Lower leg skin (tissue), 4 donors: Measurements from ENCODE around the gene OSBPL5. TPM values are rescaled to one million over a fixed set of nuclear protein-coding genes. Genes with fewer than 3 reads are reported as not detected.

Source experiments
- DNase-seq, 2 donors: peaks; one replicate each; pipeline ENCODE4 v3.0.0-alpha.2; 2019; ENCODE audit warnings: low spot score in 2 of 2
- H3K4me3 ChIP-seq: fragments of 200-600 bp; sonication (generic); 2 replicates; pipeline ENCODE4 v1.5.1; 2017; ENCODE audit warnings: mild to moderate bottlenecking, low read depth; ENCODE audit not compliant: poor library complexity, severe bottlenecking
- POLR2A ChIP-seq, 2 donors: fragments of 450-650 bp; IDR thresholded peaks; one replicate each; pipeline ENCODE4 v1.6.1; 2016 to 2017; ENCODE audit warnings: antibody characterized with exemption in 2 of 2, mild to moderate bottlenecking in 1 of 2, moderate library complexity in 1 of 2
- WGBS, 2 donors: methylation state at CpG; one replicate each; pipeline ENCODE4 v1.1.5; 2018; 5-methylcytosine and 5-hydroxymethylcytosine counted together
- intact Hi-C: fragments of 100-400 bp; cut with DNase I; formaldehyde crosslinking; loops from one replicate; pipeline ENCODE4 v1.15.0; 2023; ENCODE audit warnings: low total_unique reads
- total RNA-seq, 4 donors: library from RNA; depleted of rRNA; stranded (reverse); fragments of >200 nt; gene quantifications; one replicate each; pipeline ENCODE4 v1.1.0, GENCODE V29; 2016
- TF ChIP-seq, protein P1 (sequence below), 3 donors: fragments of 450-650 bp; IDR thresholded peaks; one replicate each; pipeline ENCODE4 v1.5.1; 2016; ENCODE audit warnings: antibody characterized with exemption in 3 of 3, mild to moderate bottlenecking in 3 of 3, moderate library complexity in 2 of 3

The OSBPL5 gene
- total RNA-seq, 4 donors from 2014 or later = 39.0 to 77.4 (median 64.2) TPM

DNA sequence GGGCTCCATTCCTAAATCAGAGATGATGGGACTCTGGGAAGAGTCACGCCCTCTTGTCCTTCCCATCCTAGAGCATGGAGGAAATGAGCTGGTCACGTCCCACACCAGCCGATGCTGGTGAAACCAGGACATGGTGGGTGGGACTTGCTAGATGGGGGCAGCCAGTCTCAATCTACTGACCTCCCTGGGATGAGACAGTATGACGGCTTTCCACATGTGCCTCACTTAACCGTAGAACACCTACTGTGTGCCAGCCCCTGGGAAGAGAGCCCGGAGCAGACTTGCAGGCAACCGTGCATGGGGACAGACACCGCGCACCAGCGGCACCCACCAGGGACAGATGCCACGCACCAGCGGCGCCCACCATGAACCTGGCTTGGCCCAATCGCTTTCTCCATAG, 3.8 kb downstream of the OSBPL5 start:
- no peak for DNase-seq
- intact Hi-C loops = no loop called here

DNA sequence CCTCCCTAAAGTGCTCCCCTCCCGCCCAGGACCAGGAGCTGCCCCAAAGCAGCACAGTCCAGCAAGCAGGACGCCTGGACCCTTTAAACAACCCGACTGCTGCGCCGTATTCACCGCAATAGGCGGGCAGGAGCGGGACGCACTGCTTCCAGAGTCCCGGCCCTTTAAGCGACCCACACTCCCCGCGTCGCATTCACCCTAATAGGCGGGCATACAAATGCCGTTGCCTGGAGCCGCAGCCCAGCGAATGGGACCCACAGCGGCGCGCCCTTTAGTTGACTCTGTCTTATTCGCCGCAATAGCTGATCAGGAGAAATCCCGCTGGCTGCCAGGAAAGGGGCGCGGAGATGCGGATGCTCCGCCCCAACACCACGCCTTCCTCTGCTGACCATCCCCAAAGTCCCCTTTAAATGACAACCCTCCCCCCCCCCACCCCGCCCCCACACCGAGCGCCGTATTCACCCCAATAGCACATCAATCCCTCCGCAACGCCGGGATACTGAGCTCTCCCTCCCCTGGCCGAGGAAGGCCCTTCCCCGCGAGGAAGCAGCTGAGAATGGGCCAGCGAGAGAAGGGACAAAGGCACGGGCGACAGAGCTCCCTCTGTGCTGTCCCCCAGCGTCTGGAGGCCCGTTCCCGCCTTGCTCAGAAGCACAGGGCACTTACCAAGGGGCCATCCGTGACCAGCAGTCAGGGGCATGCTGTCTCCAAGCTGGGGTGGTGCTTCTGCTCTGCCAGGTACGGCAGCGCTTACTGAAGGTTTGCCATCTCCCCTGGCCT, 4.7 kb downstream of the OSBPL5 start:
- 8% methylated on average over 26 to 37 of the region's 48 CpGs for WGBS, 2 donors

More for the DNA sequence above, 3.8 kb downstream of the OSBPL5 start:
- TF ChIP-seq POLR2A (IDR thresholded peaks at IDR 0.05) = no peak
- TF ChIP-seq, protein P1, sequence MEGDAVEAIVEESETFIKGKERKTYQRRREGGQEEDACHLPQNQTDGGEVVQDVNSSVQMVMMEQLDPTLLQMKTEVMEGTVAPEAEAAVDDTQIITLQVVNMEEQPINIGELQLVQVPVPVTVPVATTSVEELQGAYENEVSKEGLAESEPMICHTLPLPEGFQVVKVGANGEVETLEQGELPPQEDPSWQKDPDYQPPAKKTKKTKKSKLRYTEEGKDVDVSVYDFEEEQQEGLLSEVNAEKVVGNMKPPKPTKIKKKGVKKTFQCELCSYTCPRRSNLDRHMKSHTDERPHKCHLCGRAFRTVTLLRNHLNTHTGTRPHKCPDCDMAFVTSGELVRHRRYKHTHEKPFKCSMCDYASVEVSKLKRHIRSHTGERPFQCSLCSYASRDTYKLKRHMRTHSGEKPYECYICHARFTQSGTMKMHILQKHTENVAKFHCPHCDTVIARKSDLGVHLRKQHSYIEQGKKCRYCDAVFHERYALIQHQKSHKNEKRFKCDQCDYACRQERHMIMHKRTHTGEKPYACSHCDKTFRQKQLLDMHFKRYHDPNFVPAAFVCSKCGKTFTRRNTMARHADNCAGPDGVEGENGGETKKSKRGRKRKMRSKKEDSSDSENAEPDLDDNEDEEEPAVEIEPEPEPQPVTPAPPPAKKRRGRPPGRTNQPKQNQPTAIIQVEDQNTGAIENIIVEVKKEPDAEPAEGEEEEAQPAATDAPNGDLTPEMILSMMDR (IDR thresholded peaks at IDR 0.05) = no peak
- H3K4me3 ChIP-seq = no peak overlapping the region
- WGBS, 2 donors = 71 to 77% methylated on average over 13 to 14 of the region's 14 CpGs

DNA sequence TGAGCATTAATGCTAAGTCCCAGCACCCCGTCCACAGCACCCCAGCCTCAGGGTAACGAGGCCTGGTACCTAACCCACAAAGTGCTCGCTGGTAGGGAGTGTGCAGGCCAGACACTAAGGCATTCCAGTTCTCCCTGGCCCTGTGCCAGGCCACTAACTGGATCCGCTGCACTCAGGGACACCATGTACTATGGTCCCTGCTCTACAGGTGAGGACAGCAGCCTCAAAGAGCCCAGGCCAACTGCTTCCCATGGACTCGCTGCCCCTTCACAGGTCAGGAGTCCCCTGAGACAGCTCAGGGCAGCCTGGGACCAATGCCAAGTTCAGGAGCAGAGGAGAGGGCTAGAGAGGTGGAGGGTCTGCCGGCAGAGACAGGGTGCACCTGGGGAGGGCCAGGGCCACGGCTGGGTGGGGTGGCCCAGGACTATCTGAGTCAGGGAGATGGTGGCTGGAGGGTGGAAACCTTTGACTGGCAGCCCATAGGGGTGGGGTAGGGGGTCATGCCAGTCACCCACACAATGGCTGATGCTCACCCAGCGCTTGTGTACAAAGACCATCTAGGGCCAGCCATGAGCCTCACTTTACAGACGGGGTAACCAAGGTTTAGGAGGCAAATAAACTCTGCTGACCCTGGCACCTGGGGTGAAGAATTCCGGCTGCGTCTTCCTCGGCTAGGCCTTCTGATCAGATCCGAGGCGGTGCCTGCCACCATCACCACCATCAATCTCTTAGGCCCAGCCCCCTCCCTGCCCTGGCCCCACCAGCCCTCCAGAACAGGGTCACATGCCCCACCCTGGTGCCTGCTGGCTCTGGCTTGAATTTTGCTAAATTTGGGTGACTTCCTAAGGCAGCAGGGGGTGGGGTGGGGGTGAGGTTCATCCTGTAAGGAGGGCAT, 5.6 kb downstream of the OSBPL5 start:
- peak in 1 of 2 donors; percentile 57 for DNase-seq
- H3K4me3 ChIP-seq = peak overlapping the region; percentile 3
- 36 to 50% methylated on average over 12 of the region's 14 CpGs for WGBS, 2 donors
- TF ChIP-seq POLR2A (IDR thresholded peaks at IDR 0.05) = no peak
- TF ChIP-seq, protein P1 (IDR thresholded peaks at IDR 0.05) = no peak
- intact Hi-C loops = no loop called here

More for the DNA sequence above, 4.7 kb downstream of the OSBPL5 start:
- intact Hi-C loops = no loop called here
- H3K4me3 ChIP-seq = peak overlapping the region; percentile 3
- peak; percentile 85 to 97 for DNase-seq
- no peak for TF ChIP-seq POLR2A (IDR thresholded peaks at IDR 0.05)
- TF ChIP-seq, protein P1 (IDR thresholded peaks at IDR 0.05) = no peak

DNA sequence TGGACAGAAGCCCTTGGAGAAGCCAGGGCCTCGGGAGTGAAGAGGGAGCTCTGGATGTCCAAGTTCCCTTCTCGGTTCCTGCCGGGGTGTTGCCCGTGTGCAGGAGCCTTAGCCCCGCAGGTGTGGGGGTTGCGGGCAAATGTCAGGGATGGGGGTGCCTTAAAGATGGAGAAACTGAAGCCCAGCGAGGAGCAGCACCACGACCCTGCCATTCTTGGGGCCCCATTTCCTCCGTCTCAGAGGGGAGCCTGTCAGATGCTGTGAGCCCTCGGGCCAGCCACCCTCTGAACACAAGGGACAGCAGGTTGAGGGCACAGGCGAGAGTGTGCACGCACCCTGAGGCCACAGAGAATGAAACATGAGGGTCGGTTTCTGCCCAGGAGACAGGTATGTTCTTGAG, 6.3 kb downstream of the OSBPL5 start:
- H3K4me3 ChIP-seq = no peak overlapping the region
- 88 to 91% methylated on average over 12 to 13 of the region's 13 CpGs for WGBS, 2 donors
- no peak for DNase-seq

DNA sequence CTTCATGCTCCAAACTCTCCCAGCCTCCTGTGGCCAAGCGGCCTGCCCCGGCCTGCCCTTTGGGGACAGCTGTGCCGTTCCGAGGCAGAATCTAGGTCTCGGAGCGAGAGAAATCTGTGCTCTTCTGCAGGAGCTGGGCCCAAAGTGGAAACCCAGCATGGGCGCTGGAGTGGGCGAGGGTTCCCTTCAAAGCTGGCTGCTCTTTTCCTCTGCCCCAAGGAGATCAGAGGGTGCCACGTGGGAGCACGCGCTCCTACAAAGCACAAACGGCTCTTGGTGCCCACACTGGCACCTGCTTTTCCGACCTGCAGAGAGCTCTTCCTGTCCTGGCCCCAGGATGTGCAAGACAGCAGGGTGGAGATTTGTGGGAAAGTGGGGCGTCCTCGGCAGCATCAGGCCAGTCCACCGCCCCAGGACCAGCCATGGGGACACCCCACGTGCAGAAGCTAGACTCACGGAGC, 6.9 kb downstream of the OSBPL5 start:
- no peak for DNase-seq
- intact Hi-C loops = no loop called here
- TF ChIP-seq, protein P1 (IDR thresholded peaks at IDR 0.05) = no peak
- TF ChIP-seq POLR2A (IDR thresholded peaks at IDR 0.05) = no peak
- 90 to 95% methylated on average over 18 of the region's 18 CpGs for WGBS, 2 donors
- no peak overlapping the region for H3K4me3 ChIP-seq

More for the DNA sequence above, 6.3 kb downstream of the OSBPL5 start:
- TF ChIP-seq POLR2A (IDR thresholded peaks at IDR 0.05) = no peak
- TF ChIP-seq, protein P1 (IDR thresholded peaks at IDR 0.05) = no peak
- intact Hi-C loops = no loop called here
